Endothelial cell of umbilical vein (primary cell): Measurements from ENCODE around the gene CLCA1. TPM values are rescaled to one million over a fixed set of nuclear protein-coding genes. Genes with fewer than 3 reads are reported as not detected.

Source experiments
- BruUV-seq: library from RNA; stranded (reverse); fragments of 400-500 nt; replicated peaks from 2 replicates; lab custom pipeline; 2021; lab: Mats Ljungman, UMichigan
- CTCF ChIA-PET: fragments of 300-600, 350-600 bp; sonication (Branson Sonifier 250); formaldehyde crosslinking; loops from one replicate; lab custom pipeline; 2021; ENCODE audit warnings: antibody characterized with exemption, inconsistent platforms; lab: Charles Lee
- POLR2A ChIA-PET: fragments of 300-600, 350-600 bp; sonication (Branson Sonifier 250); formaldehyde crosslinking; loops from one replicate; lab custom pipeline; 2021; ENCODE audit warnings: antibody characterized with exemption, inconsistent platforms; lab: Charles Lee
- DNase-seq: peaks from one replicate; pipeline ENCODE4 v3.0.0-alpha.2; 2011; ENCODE audit warnings: low read depth, low spot score
- FAIRE-seq: peaks from 2 replicates; lab custom pipeline; 2011; peaks lifted over from hg19 to GRCh38; lab: Jason Lieb, UNC
- H2AFZ ChIP-seq: 2 replicates; pipeline ENCODE4 v1.6.0; 2012; ENCODE audit warnings: low read depth, low read length, control low read depth, inconsistent platforms
- H3K27ac ChIP-seq: 2 replicates; pipeline ENCODE4 v1.5.1; 2011; ENCODE audit warnings: low read depth, mild to moderate bottlenecking, control low read depth, low read length, moderate library complexity; ENCODE audit not compliant: insufficient read depth
- H3K27me3 ChIP-seq, 2 experiments: 2 replicates each; pipeline versions ENCODE4 v1.6.0 to v1.6.1; 2011; ENCODE audit warnings: low read length in 2 of 2, mixed read lengths in 1 of 2; ENCODE audit not compliant: control insufficient read depth in 2 of 2, insufficient read depth in 2 of 2
- H3K36me3 ChIP-seq, 2 experiments: 2 replicates in 1 of 2; 3 replicates in 1 of 2; pipeline ENCODE4 v1.5.1; 2011; ENCODE audit warnings: low read length in 2 of 2, mild to moderate bottlenecking in 1 of 2, moderate library complexity in 1 of 2; ENCODE audit not compliant: control insufficient read depth in 2 of 2, insufficient read depth in 2 of 2; ENCODE audit errors: extremely low read depth in 1 of 2
- H3K4me1 ChIP-seq: 3 replicates; pipeline ENCODE4 v1.5.1; 2011; ENCODE audit warnings: mild to moderate bottlenecking, low read length; ENCODE audit not compliant: control insufficient read depth, insufficient read depth; ENCODE audit errors: extremely low read depth
- H3K4me2 ChIP-seq: 2 replicates; pipeline ENCODE4 v1.6.1; 2011; ENCODE audit warnings: low read length, control low read depth, mixed read lengths; ENCODE audit not compliant: insufficient read depth
- H3K4me3 ChIP-seq, 3 experiments: fragments of 200-600 bp in 1 of 3; sonication (generic), shearing (Covaris generic) in 1 of 3; replicated peaks in 1 of 3; 2 replicates each; pipeline ENCODE4 v1.5.1; 2011 to 2016; ENCODE audit warnings: control low read depth in 3 of 3, low read length in 3 of 3, mild to moderate bottlenecking in 2 of 3, inconsistent platforms in 1 of 3, low read depth in 1 of 3, moderate library complexity in 1 of 3; ENCODE audit not compliant: insufficient read depth in 1 of 3
- H3K79me2 ChIP-seq: 2 replicates; pipeline ENCODE4 v1.6.0; 2012; ENCODE audit warnings: low read length, inconsistent platforms; ENCODE audit not compliant: control insufficient read depth, insufficient read depth
- H3K9ac ChIP-seq: replicated peaks from 2 replicates; pipeline ENCODE3; 2011; ENCODE audit warnings: low read length, control low read depth; ENCODE audit not compliant: insufficient read depth; ENCODE audit errors: extremely low read depth
- H3K9me1 ChIP-seq: replicated peaks from 3 replicates; pipeline ENCODE4 v1.6.0; 2011; ENCODE audit warnings: mild to moderate bottlenecking, low read length; ENCODE audit not compliant: control insufficient read depth, insufficient read depth; ENCODE audit errors: extremely low read depth
- H3K9me3 ChIP-seq: replicated peaks from 2 replicates; pipeline ENCODE4 v1.5.1; 2012; ENCODE audit warnings: low read length, inconsistent platforms; ENCODE audit not compliant: control insufficient read depth, insufficient read depth
- H4K20me1 ChIP-seq: replicated peaks from 2 replicates; pipeline ENCODE3; 2011; ENCODE audit warnings: mild to moderate bottlenecking, low read length; ENCODE audit not compliant: control insufficient read depth, insufficient read depth; ENCODE audit errors: extremely low read depth
- EZH2 ChIP-seq: IDR thresholded peaks from 2 replicates; pipeline ENCODE4 v1.6.1; 2012; ENCODE audit warnings: borderline replicate concordance, low read depth, mild to moderate bottlenecking, moderate library complexity, low read length, inconsistent platforms; ENCODE audit not compliant: severe bottlenecking
- FOS ChIP-seq: IDR thresholded peaks from 2 replicates; pipeline ENCODE4 v1.6.1; 2011; ENCODE audit warnings: mild to moderate bottlenecking, low read length, moderate library complexity, borderline replicate concordance; ENCODE audit not compliant: insufficient read depth
- GATA2 ChIP-seq: IDR thresholded peaks from 2 replicates; pipeline ENCODE4 v1.7.0; 2011; ENCODE audit warnings: low read depth, mild to moderate bottlenecking, moderate library complexity, mixed read lengths, low read length; ENCODE audit not compliant: insufficient read length, insufficient read depth
- MAX ChIP-seq: IDR thresholded peaks from 2 replicates; pipeline ENCODE4 v1.6.1; 2011; ENCODE audit not compliant: insufficient read depth, insufficient read length
- POLR2AphosphoS5 ChIP-seq: IDR thresholded peaks from 2 replicates; pipeline ENCODE4 v1.6.1; 2012; ENCODE audit warnings: low read depth, mild to moderate bottlenecking, control low read depth, low read length, moderate library complexity; ENCODE audit not compliant: insufficient read depth
- dilution Hi-C: fragments of 300-500 bp; cut with MboI; formaldehyde crosslinking; loops from one replicate; pipeline ENCODE4 v1.15.0; 2019; ENCODE audit warnings: low sequenced_read_pairs; ENCODE audit not compliant: extremely low pct_ligation_motif_present
- intact Hi-C: fragments of 100-400 bp; cut with micrococcal nuclease; formaldehyde crosslinking; loops from one replicate; pipeline ENCODE4 v1.10.0; 2022
- polyA plus RNA-seq, 4 experiments: library from polyadenylated mRNA; depleted of rRNA in 3 of 4; stranded (reverse) in 3 of 4; unstranded in 1 of 4; fragments of >200 nt; gene quantifications; 2 replicates each; pipeline versions ENCODE4 v1.2.1 to v1.2.3, GENCODE V29; 2011 to 2012; ENCODE audit warnings: missing spikeins in 1 of 4
- total RNA-seq: library from RNA; stranded (reverse); gene quantifications from 2 replicates; pipeline ENCODE4 v1.2.3, GENCODE V29; 2021

The CLCA1 gene
- total and polyA plus RNA-seq, 2 donors (not counting 3 experiments of a cell fraction or from before 2014, with no cell fraction given): not detected

GRCh38 chr1:86541859-86542258, 73.1 kb downstream of the CLCA1 start:
- TF ChIP-seq GATA2: no peak
- Histone ChIP-seq H3K4me3 (no peak overlapping the region), H3K9me1 (no peaks in the 10 kb centered on the region), H3K36me3 (no peaks in the 10 kb centered on the region), H3K27me3 (no peaks in the 10 kb centered on the region), H2AFZ (no peak overlapping the region), H3K4me1 (no peaks in the 10 kb centered on the region), H3K9me3 (no peaks in the 10 kb centered on the region), H4K20me1 (no peaks in the 10 kb centered on the region), H3K79me2 (no peaks in the 10 kb centered on the region), H3K27ac (no peak overlapping the region), H3K9ac (no peak overlapping the region), H3K4me2 (no peak overlapping the region)
- CTCF ChIA-PET: interaction anchor here (1.0 to 2.0 kb wide), 3 partner anchors 26 to 36 kb away, joined by 3 to 7 read pairs (median 3); no protein-coding TSS in a partner anchor
- dilution Hi-C loops: no loop called here
- POLR2A ChIA-PET: no interaction called here
- DNase-seq (no peak), FAIRE-seq (no peak)
- BruUV-seq: no TSS peak
- intact Hi-C loops: no loop called here

GRCh38 chr1:86542631-86543030, 73.9 kb downstream of the CLCA1 start:
- Histone ChIP-seq H3K9me3 (no peaks in the 10 kb centered on the region), H3K9ac (no peak overlapping the region), H3K36me3 (no peaks in the 10 kb centered on the region), H3K4me2 (no peak overlapping the region), H3K4me3 (no peak overlapping the region), H3K27me3 (no peaks in the 10 kb centered on the region), H2AFZ (peak overlapping the region; percentile 19), H3K79me2 (no peaks in the 10 kb centered on the region), H3K4me1 (no peaks in the 10 kb centered on the region), H3K9me1 (no peaks in the 10 kb centered on the region), H3K27ac (no peak overlapping the region), H4K20me1 (no peaks in the 10 kb centered on the region)
- intact Hi-C loops (no loop called here), dilution Hi-C loops (no loop called here)
- CTCF ChIA-PET: interaction anchor here (0.8 to 1.2 kb wide), 4 partner anchors 10 to 159 kb away, joined by 3 read pairs; no protein-coding TSS in a partner anchor
- POLR2A ChIA-PET: no interaction called here
- TF ChIP-seq POLR2AphosphoS5 (no peak), FOS (peak; percentile 16), EZH2 (no peak), MAX (no peak)
- no TSS peak for BruUV-seq
- FAIRE-seq: no peak
- DNase-seq: peak; percentile 42
